Measurements from ENCODE around the gene RASSF7.

GRCh38 chr11:551131-551530, 9.6 kb upstream of the RASSF7 start:
- TF ChIP-seq CTCF (IDR thresholded peaks at IDR 0.05) = no peak
- TF ChIP-seq POLR2A (IDR thresholded peaks at IDR 0.05) = no peak
- TF ChIP-seq EP300 (IDR thresholded peaks at IDR 0.05) = no peak
